ENCODE data around the gene RCOR3. TPM values are rescaled to one million over a fixed set of nuclear protein-coding genes. Genes with fewer than 3 reads are reported as not detected.
A peak's percentile ranks its signal among the peaks of the same experiment; 100 is the strongest.

The RCOR3 gene
- total RNA-seq, 1 experiment from 2014 or later, result 70.3 TPM

DNA sequence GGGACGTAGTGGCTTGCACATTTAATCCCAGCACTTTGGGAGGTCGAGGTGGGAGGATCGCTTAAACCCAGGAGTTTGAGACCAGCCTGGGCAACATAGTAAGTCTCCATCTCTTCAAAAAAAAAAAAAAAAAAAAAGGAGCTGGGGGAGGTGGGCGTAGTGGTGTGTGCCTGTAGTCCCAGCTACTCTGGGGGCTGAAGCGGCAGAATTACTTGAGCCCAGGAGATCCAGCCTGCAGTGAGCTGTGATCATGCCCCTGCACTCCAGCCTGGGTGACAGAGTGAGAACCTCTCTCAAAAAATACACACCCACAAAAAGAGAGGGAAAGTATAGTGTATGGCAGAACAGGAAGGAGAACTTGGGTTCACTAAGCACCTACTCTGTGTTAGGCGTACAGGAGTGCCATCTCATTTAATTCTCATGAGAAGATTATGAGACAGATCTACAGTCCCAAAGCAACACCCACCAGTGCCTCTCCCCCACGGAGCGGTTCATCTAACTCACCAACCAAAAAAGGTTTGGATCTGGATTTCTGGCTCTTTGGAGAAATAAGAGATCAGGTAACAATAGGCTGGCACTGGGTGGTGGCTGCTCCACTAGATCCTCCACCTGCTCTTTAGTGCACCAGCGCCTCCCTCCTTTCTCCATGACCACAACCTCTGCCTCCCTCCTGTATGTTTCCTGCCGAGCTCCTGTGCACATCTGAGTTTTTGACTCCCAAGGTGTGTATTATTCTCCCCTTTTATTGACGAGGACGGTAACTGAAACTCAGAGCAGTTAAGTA, 66.0 kb downstream of the RCOR3 start:
- TF ChIP-seq, protein P1, sequence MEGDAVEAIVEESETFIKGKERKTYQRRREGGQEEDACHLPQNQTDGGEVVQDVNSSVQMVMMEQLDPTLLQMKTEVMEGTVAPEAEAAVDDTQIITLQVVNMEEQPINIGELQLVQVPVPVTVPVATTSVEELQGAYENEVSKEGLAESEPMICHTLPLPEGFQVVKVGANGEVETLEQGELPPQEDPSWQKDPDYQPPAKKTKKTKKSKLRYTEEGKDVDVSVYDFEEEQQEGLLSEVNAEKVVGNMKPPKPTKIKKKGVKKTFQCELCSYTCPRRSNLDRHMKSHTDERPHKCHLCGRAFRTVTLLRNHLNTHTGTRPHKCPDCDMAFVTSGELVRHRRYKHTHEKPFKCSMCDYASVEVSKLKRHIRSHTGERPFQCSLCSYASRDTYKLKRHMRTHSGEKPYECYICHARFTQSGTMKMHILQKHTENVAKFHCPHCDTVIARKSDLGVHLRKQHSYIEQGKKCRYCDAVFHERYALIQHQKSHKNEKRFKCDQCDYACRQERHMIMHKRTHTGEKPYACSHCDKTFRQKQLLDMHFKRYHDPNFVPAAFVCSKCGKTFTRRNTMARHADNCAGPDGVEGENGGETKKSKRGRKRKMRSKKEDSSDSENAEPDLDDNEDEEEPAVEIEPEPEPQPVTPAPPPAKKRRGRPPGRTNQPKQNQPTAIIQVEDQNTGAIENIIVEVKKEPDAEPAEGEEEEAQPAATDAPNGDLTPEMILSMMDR (IDR thresholded peaks at IDR 0.05; ENCODE audit: unreplicated experiment), result no peak
- Mint-ChIP-seq H3K36me3 (ENCODE audit: insufficient read depth, unreplicated experiment) (no peaks in the 10 kb centered on the region), H3K9me3 (ENCODE audit: unreplicated experiment) (no peaks in the 10 kb centered on the region), H3K27ac (ENCODE audit: low read depth, unreplicated experiment) (no peak overlapping the region), H3K27me3 (ENCODE audit: insufficient read depth, unreplicated experiment) (no peaks in the 10 kb centered on the region), H3K4me3 (ENCODE audit: unreplicated experiment) (peak overlapping the region; percentile 84), H3K4me1 (ENCODE audit: insufficient read depth, unreplicated experiment) (peaks cover 30% of the 10 kb centered on the region)
- BruUV-seq (replicated peaks), result no TSS peak
- POLR2A ChIA-PET, result interaction anchor here (0.6 to 5.8 kb wide), 3 partner anchors 58 to 190 kb away, joined by 5 to 26 read pairs (median 10); no protein-coding TSS in a partner anchor
- DNase-seq (ENCODE audit: unreplicated experiment), result no peak
- CTCF ChIA-PET, result interaction anchor here (0.6 to 11.2 kb wide), 18 partner anchors 11 to 386 kb away, joined by 3 to 308 read pairs (median 5); no protein-coding TSS in a partner anchor
- intact Hi-C loops (cut with micrococcal nuclease), result no loop called here

DNA sequence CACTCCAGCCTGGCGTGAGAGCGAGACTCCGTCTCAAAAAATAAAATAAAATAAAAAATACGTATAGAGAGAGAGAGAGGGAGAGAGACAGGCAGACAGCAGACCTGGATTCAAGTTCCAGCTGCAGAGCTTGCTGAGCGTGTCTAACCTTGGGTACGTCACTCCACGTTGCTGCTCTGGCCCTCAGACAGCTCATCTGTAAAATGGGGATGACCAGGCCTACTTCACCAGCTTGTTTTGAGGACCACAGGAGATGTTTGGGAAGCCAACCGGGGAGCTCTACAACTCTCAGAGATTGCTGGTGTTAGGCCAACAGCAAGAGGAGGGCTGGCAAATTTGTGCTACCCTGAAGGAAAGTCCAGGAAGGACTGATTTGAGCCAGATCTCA, 67.0 kb downstream of the RCOR3 start:
- intact Hi-C loops (cut with micrococcal nuclease), result no loop called here
- ChIA-PET POLR2A (interaction anchor here (0.6 to 5.8 kb wide), 11 partner anchors 10 to 491 kb away, joined by 3 to 26 read pairs (median 4); partner anchors contain the start of gene SLC30A1), CTCF (interaction anchor here (0.6 to 11.2 kb wide), 16 partner anchors 10 to 355 kb away, joined by 3 to 308 read pairs (median 5); no protein-coding TSS in a partner anchor)
- Mint-ChIP-seq H3K27ac (ENCODE audit: low read depth, unreplicated experiment) (peak overlapping the region; percentile 55), H3K27me3 (ENCODE audit: insufficient read depth, unreplicated experiment) (no peaks in the 10 kb centered on the region), H3K9me3 (ENCODE audit: unreplicated experiment) (no peaks in the 10 kb centered on the region), H3K36me3 (ENCODE audit: insufficient read depth, unreplicated experiment) (no peaks in the 10 kb centered on the region), H3K4me1 (ENCODE audit: insufficient read depth, unreplicated experiment) (peaks cover 39% of the 10 kb centered on the region), H3K4me3 (ENCODE audit: unreplicated experiment) (peak overlapping the region; percentile 84)
- no peak for DNase-seq (ENCODE audit: unreplicated experiment)
- TF ChIP-seq, protein P1 (IDR thresholded peaks at IDR 0.05; ENCODE audit: unreplicated experiment), result no peak
- TSS peak; percentile 45 for BruUV-seq (replicated peaks)

DNA sequence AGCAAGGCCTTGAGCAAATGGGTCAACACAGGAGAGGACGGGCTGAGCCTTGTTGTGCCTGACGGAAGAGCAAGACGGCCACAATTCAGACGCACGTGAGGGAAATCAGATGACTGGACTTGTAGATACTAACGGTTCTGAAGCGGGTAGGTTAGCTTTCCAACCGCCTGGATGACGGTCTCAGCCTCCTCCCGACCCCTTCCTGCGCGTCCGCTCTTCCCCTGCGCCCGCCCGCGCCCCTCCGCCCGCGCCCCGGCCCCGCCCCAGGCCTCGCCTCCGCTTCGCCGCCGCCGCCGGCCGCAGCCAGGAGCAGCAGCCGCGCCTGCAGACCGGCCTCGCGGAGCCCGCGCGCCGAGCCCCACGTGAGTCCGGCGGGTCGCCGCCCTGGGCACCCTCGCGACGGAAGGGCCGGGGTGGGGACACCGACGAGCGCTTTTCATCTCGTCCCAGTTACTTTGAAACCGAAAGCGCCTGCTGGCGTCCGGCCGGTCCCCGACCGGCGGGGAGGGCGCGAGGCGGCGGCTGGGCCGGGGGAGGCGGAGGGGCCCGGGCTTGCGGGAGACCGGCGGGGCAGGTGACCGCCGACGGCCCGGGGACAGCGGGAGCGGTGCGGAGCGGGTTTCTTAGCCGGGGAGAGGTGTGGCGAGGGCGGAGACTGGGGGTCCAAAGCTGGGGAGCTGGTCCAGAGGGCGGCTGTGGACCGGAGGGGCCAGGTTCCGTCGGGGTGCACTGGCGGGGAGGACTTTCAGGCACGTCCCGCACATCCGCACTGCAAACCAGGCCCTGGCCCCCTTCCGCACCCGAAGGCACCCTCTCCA, 67.6 kb downstream of the RCOR3 start, which contains the start of gene TRAF5:
TRAF5 (plus strand) TSS at position 306 of the 818 bp plus-strand sequence. CDS start 26,407 bp downstream, outside the sequence.
- intact Hi-C loops (cut with micrococcal nuclease), result loop anchor here (1.0 kb wide), 1 partner anchor 251 kb away; no protein-coding TSS in a partner anchor

More for the DNA sequence above, 67.6 kb downstream of the RCOR3 start, which contains the start of gene TRAF5:
- Mint-ChIP-seq H3K36me3 (ENCODE audit: insufficient read depth, unreplicated experiment) (no peaks in the 10 kb centered on the region), H3K4me1 (ENCODE audit: insufficient read depth, unreplicated experiment) (peaks cover 39% of the 10 kb centered on the region), H3K27ac (ENCODE audit: low read depth, unreplicated experiment) (peak within 1 kb of the TSS; percentile 55), H3K9me3 (ENCODE audit: unreplicated experiment) (no peaks in the 10 kb centered on the region), H3K4me3 (ENCODE audit: unreplicated experiment) (peak within 1 kb of the TSS; percentile 84), H3K27me3 (ENCODE audit: insufficient read depth, unreplicated experiment) (no peaks in the 10 kb centered on the region)
- no TSS peak for BruUV-seq (replicated peaks)
- DNase-seq (ENCODE audit: unreplicated experiment), result peak; percentile 58
- ChIA-PET CTCF (interaction anchor here (0.6 to 11.2 kb wide), 20 partner anchors 10 to 354 kb away, joined by 3 to 308 read pairs (median 5); no protein-coding TSS in a partner anchor), POLR2A (interaction anchor here (0.6 to 5.8 kb wide), 18 partner anchors 9 to 490 kb away, joined by 3 to 26 read pairs (median 4); partner anchors contain the start of gene SLC30A1)
- TF ChIP-seq, protein P1 (IDR thresholded peaks at IDR 0.05; ENCODE audit: unreplicated experiment), result no peak

Measured in MCF 10A (cell line).